Endothelial cell of umbilical vein (primary cell): Measurements from ENCODE around the gene MATK. TPM values are rescaled to one million over a fixed set of nuclear protein-coding genes. Genes with fewer than 3 reads are reported as not detected.

Experiments used
- BruUV-seq: library from RNA; stranded (reverse); fragments of 400-500 nt; replicated peaks from 2 replicates; lab custom pipeline; 2021; lab: Mats Ljungman, UMichigan
- CTCF ChIA-PET: fragments of 300-600, 350-600 bp; sonication (Branson Sonifier 250); formaldehyde crosslinking; loops from one replicate; lab custom pipeline; 2021; ENCODE audit warnings: antibody characterized with exemption, inconsistent platforms; lab: Charles Lee
- POLR2A ChIA-PET: fragments of 300-600, 350-600 bp; sonication (Branson Sonifier 250); formaldehyde crosslinking; loops from one replicate; lab custom pipeline; 2021; ENCODE audit warnings: antibody characterized with exemption, inconsistent platforms; lab: Charles Lee
- DNase-seq: peaks from one replicate; pipeline ENCODE4 v3.0.0-alpha.2; 2011; ENCODE audit warnings: low read depth, low spot score
- FAIRE-seq: peaks from 2 replicates; lab custom pipeline; 2011; peaks lifted over from hg19 to GRCh38; lab: Jason Lieb, UNC
- H2AFZ ChIP-seq: 2 replicates; pipeline ENCODE4 v1.6.0; 2012; ENCODE audit warnings: low read depth, low read length, control low read depth, inconsistent platforms
- H3K27ac ChIP-seq: 2 replicates; pipeline ENCODE4 v1.5.1; 2011; ENCODE audit warnings: low read depth, mild to moderate bottlenecking, control low read depth, low read length, moderate library complexity; ENCODE audit not compliant: insufficient read depth
- H3K27me3 ChIP-seq, 2 experiments: 2 replicates each; pipeline versions ENCODE4 v1.6.0 to v1.6.1; 2011; ENCODE audit warnings: low read length in 2 of 2, mixed read lengths in 1 of 2; ENCODE audit not compliant: control insufficient read depth in 2 of 2, insufficient read depth in 2 of 2
- H3K36me3 ChIP-seq, 2 experiments: 2 replicates in 1 of 2; 3 replicates in 1 of 2; pipeline ENCODE4 v1.5.1; 2011; ENCODE audit warnings: low read length in 2 of 2, mild to moderate bottlenecking in 1 of 2, moderate library complexity in 1 of 2; ENCODE audit not compliant: control insufficient read depth in 2 of 2, insufficient read depth in 2 of 2; ENCODE audit errors: extremely low read depth in 1 of 2
- H3K4me1 ChIP-seq: 3 replicates; pipeline ENCODE4 v1.5.1; 2011; ENCODE audit warnings: mild to moderate bottlenecking, low read length; ENCODE audit not compliant: control insufficient read depth, insufficient read depth; ENCODE audit errors: extremely low read depth
- H3K4me2 ChIP-seq: 2 replicates; pipeline ENCODE4 v1.6.1; 2011; ENCODE audit warnings: low read length, control low read depth, mixed read lengths; ENCODE audit not compliant: insufficient read depth
- H3K4me3 ChIP-seq, 3 experiments: fragments of 200-600 bp in 1 of 3; sonication (generic), shearing (Covaris generic) in 1 of 3; replicated peaks in 1 of 3; 2 replicates each; pipeline ENCODE4 v1.5.1; 2011 to 2016; ENCODE audit warnings: control low read depth in 3 of 3, low read length in 3 of 3, mild to moderate bottlenecking in 2 of 3, inconsistent platforms in 1 of 3, low read depth in 1 of 3, moderate library complexity in 1 of 3; ENCODE audit not compliant: insufficient read depth in 1 of 3
- H3K79me2 ChIP-seq: 2 replicates; pipeline ENCODE4 v1.6.0; 2012; ENCODE audit warnings: low read length, inconsistent platforms; ENCODE audit not compliant: control insufficient read depth, insufficient read depth
- H3K9ac ChIP-seq: replicated peaks from 2 replicates; pipeline ENCODE3; 2011; ENCODE audit warnings: low read length, control low read depth; ENCODE audit not compliant: insufficient read depth; ENCODE audit errors: extremely low read depth
- H3K9me1 ChIP-seq: replicated peaks from 3 replicates; pipeline ENCODE4 v1.6.0; 2011; ENCODE audit warnings: mild to moderate bottlenecking, low read length; ENCODE audit not compliant: control insufficient read depth, insufficient read depth; ENCODE audit errors: extremely low read depth
- H3K9me3 ChIP-seq: replicated peaks from 2 replicates; pipeline ENCODE4 v1.5.1; 2012; ENCODE audit warnings: low read length, inconsistent platforms; ENCODE audit not compliant: control insufficient read depth, insufficient read depth
- H4K20me1 ChIP-seq: replicated peaks from 2 replicates; pipeline ENCODE3; 2011; ENCODE audit warnings: mild to moderate bottlenecking, low read length; ENCODE audit not compliant: control insufficient read depth, insufficient read depth; ENCODE audit errors: extremely low read depth
- CTCF ChIP-seq, 2 donors: IDR thresholded peaks; 1 replicate in 1 of 2; 2 replicates in 1 of 2; pipeline ENCODE4 v1.5.1; 2011; ENCODE audit warnings: low read length in 2 of 2, mild to moderate bottlenecking in 2 of 2, moderate library complexity in 2 of 2, control low read depth in 1 of 2, inconsistent platforms in 1 of 2, low read depth in 1 of 2; ENCODE audit not compliant: insufficient read depth in 1 of 2; ENCODE audit errors: extremely low read depth in 1 of 2
- EZH2 ChIP-seq: IDR thresholded peaks from 2 replicates; pipeline ENCODE4 v1.6.1; 2012; ENCODE audit warnings: borderline replicate concordance, low read depth, mild to moderate bottlenecking, moderate library complexity, low read length, inconsistent platforms; ENCODE audit not compliant: severe bottlenecking
- FOS ChIP-seq: IDR thresholded peaks from 2 replicates; pipeline ENCODE4 v1.6.1; 2011; ENCODE audit warnings: mild to moderate bottlenecking, low read length, moderate library complexity, borderline replicate concordance; ENCODE audit not compliant: insufficient read depth
- GATA2 ChIP-seq: IDR thresholded peaks from 2 replicates; pipeline ENCODE4 v1.7.0; 2011; ENCODE audit warnings: low read depth, mild to moderate bottlenecking, moderate library complexity, mixed read lengths, low read length; ENCODE audit not compliant: insufficient read length, insufficient read depth
- JUN ChIP-seq: IDR thresholded peaks from 2 replicates; pipeline ENCODE4 v1.6.1; 2011; ENCODE audit warnings: borderline replicate concordance, low read depth; ENCODE audit not compliant: insufficient read length, insufficient read depth
- MAX ChIP-seq: IDR thresholded peaks from 2 replicates; pipeline ENCODE4 v1.6.1; 2011; ENCODE audit not compliant: insufficient read depth, insufficient read length
- MYC ChIP-seq: IDR thresholded peaks from one replicate; pipeline ENCODE4 v1.6.1; 2011; ENCODE audit warnings: mild to moderate bottlenecking, low read depth, low read length
- POLR2A ChIP-seq: IDR thresholded peaks from 2 replicates; pipeline ENCODE4 v1.6.1; 2012; ENCODE audit warnings: low read depth, mild to moderate bottlenecking, control low read depth, low read length
- POLR2AphosphoS5 ChIP-seq: IDR thresholded peaks from 2 replicates; pipeline ENCODE4 v1.6.1; 2012; ENCODE audit warnings: low read depth, mild to moderate bottlenecking, control low read depth, low read length, moderate library complexity; ENCODE audit not compliant: insufficient read depth
- dilution Hi-C: fragments of 300-500 bp; cut with MboI; formaldehyde crosslinking; loops from one replicate; pipeline ENCODE4 v1.15.0; 2019; ENCODE audit warnings: low sequenced_read_pairs; ENCODE audit not compliant: extremely low pct_ligation_motif_present
- intact Hi-C: fragments of 100-400 bp; cut with micrococcal nuclease; formaldehyde crosslinking; loops from one replicate; pipeline ENCODE4 v1.10.0; 2022
- polyA plus RNA-seq, 4 experiments: library from polyadenylated mRNA; depleted of rRNA in 3 of 4; stranded (reverse) in 3 of 4; unstranded in 1 of 4; fragments of >200 nt; gene quantifications; 2 replicates each; pipeline versions ENCODE4 v1.2.1 to v1.2.3, GENCODE V29; 2011 to 2012; ENCODE audit warnings: missing spikeins in 1 of 4
- total RNA-seq: library from RNA; stranded (reverse); gene quantifications from 2 replicates; pipeline ENCODE4 v1.2.3, GENCODE V29; 2021

MATK gene
- total and polyA plus RNA-seq, 2 donors (not counting 3 experiments of a cell fraction or from before 2014, with no cell fraction given) = not detected

- intact Hi-C loops = no loop called here
- H3K4me1 ChIP-seq = no peaks in the 10 kb centered on the region
- H3K9me1 ChIP-seq = no peaks in the 10 kb centered on the region
- dilution Hi-C loops = no loop called here
- no peak overlapping the region for H3K4me2 ChIP-seq
- no peak overlapping the region for H3K9ac ChIP-seq
- no peaks in the 10 kb centered on the region for H3K36me3 ChIP-seq
- BruUV-seq = no TSS peak
- H3K27ac ChIP-seq = no peak overlapping the region
- H2AFZ ChIP-seq = no peak overlapping the region
- H3K27me3 ChIP-seq = peaks cover 19 to 20% of the 10 kb centered on the region in 2 experiments
- no peaks in the 10 kb centered on the region for H4K20me1 ChIP-seq
- TF ChIP-seq MYC (no peak), POLR2AphosphoS5 (no peak), EZH2 (no peak), POLR2A (no peak), GATA2 (no peak), MAX (no peak), FOS (no peak), CTCF (IDR thresholded peaks at IDR 0.05; ENCODE audit: extremely low read depth in 1 of 2, insufficient read depth in 1 of 2, low read depth in 1 of 2, low read length in 2 of 2) (no peak), JUN (no peak)
- no peak overlapping the region for H3K4me3 ChIP-seq
- H3K79me2 ChIP-seq = no peaks in the 10 kb centered on the region
- ChIA-PET CTCF (no interaction called here), POLR2A (no interaction called here)
- no peak for DNase-seq
- H3K9me3 ChIP-seq = no peaks in the 10 kb centered on the region
- FAIRE-seq = no peak
These were observed 18.2 kb upstream of the MATK start for GRCh38 chr19:3804429-3804828.
